NCI-H526 treated with DMSO at 0.1 percent for 48 hours (cell line): ENCODE data around the gene ZNF423.

Experiments used
- DNase-seq: peaks from one replicate; lab custom pipeline; 2025; lab: John Stamatoyannopoulos, UW

The ZNF423 gene

GRCh38 chr16:49848530-49848929, 7.4 kb downstream of the ZNF423 start:
- DNase-seq = no peak

GRCh38 chr16:49846800-49847199, 9.1 kb downstream of the ZNF423 start:
- no peak for DNase-seq

- DNase-seq = no peak
Observed at GRCh38 chr16:49844359-49844758, 11.6 kb downstream of the ZNF423 start.

- no peak for DNase-seq
Observed at GRCh38 chr16:49843758-49844157, 12.2 kb downstream of the ZNF423 start.

GRCh38 chr16:49842972-49843371, 12.9 kb downstream of the ZNF423 start:
- no peak for DNase-seq

- no peak for DNase-seq
Observed at GRCh38 chr16:49839017-49839825, 16.7 kb downstream of the ZNF423 start.

GRCh38 chr16:49838441-49839016, 17.4 kb downstream of the ZNF423 start:
- DNase-seq = no peak

GRCh38 chr16:49837688-49838410, 18.1 kb downstream of the ZNF423 start:
- no peak for DNase-seq

- DNase-seq = no peak
Observed at GRCh38 chr16:49836668-49837067, 19.2 kb downstream of the ZNF423 start.

GRCh38 chr16:49836218-49836617, 19.7 kb downstream of the ZNF423 start:
- DNase-seq = no peak

GRCh38 chr16:49835161-49835777, 20.6 kb downstream of the ZNF423 start:
- no peak for DNase-seq

GRCh38 chr16:49834531-49835151, 21.3 kb downstream of the ZNF423 start:
- no peak for DNase-seq

GRCh38 chr16:49833796-49834530, 21.9 kb downstream of the ZNF423 start:
- no peak for DNase-seq

GRCh38 chr16:49833085-49833484, 22.8 kb downstream of the ZNF423 start:
- DNase-seq = no peak

GRCh38 chr16:49832177-49832576, 23.7 kb downstream of the ZNF423 start:
- no peak for DNase-seq

GRCh38 chr16:49830873-49831272, 25.0 kb downstream of the ZNF423 start:
- no peak for DNase-seq

- DNase-seq = no peak
Observed at GRCh38 chr16:49828533-49829267, 27.2 kb downstream of the ZNF423 start.

GRCh38 chr16:49827805-49828438, 28.0 kb downstream of the ZNF423 start:
- DNase-seq = no peak

- no peak for DNase-seq
Observed at GRCh38 chr16:49826515-49826914, 29.4 kb downstream of the ZNF423 start.

- DNase-seq = no peak
Observed at GRCh38 chr16:49825041-49825440, 30.9 kb downstream of the ZNF423 start.
